ENCODE results near the gene C9orf50. TPM values are rescaled to one million over a fixed set of nuclear protein-coding genes. Genes with fewer than 3 reads are reported as not detected.

Gene C9orf50
- total RNA-seq, 1 donor from 2014 or later, result not detected

- no peak for DNase-seq (ENCODE audit: low read depth)
- TF ChIP-seq CTCF (IDR thresholded peaks at IDR 0.05; ENCODE audit: insufficient read depth, low read length, poor library complexity, severe bottlenecking), result no peak
- H3K4me3 ChIP-seq (ENCODE audit: low read depth, low read length), result no peak overlapping the region
- H3K36me3 ChIP-seq (ENCODE audit: control insufficient read depth, insufficient read depth, low read length), result no peaks in the 10 kb centered on the region
- no peaks in the 10 kb centered on the region for H3K27me3 ChIP-seq (ENCODE audit: control insufficient read depth, insufficient read depth, low read length)
Measured at GRCh38 chr9:129612815-129613519, 7.9 kb downstream of the C9orf50 start.

DNA sequence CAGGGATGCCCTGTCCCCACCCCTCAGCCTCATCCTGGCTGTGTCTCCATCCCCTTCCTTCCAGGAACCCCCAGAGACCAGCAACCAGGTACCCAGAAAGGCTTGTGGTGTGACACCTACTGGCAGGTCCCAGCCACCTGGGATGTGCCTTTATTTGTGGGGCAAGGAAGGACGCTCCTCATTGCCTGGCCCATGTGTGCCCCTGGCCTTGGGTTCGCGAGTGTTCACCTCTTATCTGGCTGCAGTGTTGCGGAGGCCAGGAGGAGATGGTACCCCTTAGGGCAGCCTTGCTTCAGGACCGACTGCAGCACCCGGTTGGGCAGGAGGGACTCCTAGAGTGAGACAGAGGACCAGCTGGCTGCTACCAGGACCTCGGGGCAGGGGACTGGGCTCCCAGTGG, 8.8 kb downstream of the C9orf50 start:
- TF ChIP-seq CTCF (IDR thresholded peaks at IDR 0.05; ENCODE audit: insufficient read depth, low read length, poor library complexity, severe bottlenecking), result no peak
- H3K27me3 ChIP-seq (ENCODE audit: control insufficient read depth, insufficient read depth, low read length), result no peaks in the 10 kb centered on the region
- DNase-seq (ENCODE audit: low read depth), result no peak

GRCh38 chr9:129611307-129611800, 9.5 kb downstream of the C9orf50 start:
- no peak for DNase-seq (ENCODE audit: low read depth)
- no peak for TF ChIP-seq CTCF (IDR thresholded peaks at IDR 0.05; ENCODE audit: insufficient read depth, low read length, poor library complexity, severe bottlenecking)
- Histone ChIP-seq H3K4me3 (ENCODE audit: low read depth, low read length) (no peak overlapping the region), H3K36me3 (ENCODE audit: control insufficient read depth, insufficient read depth, low read length) (no peaks in the 10 kb centered on the region), H3K27me3 (ENCODE audit: control insufficient read depth, insufficient read depth, low read length) (no peaks in the 10 kb centered on the region)

More for the DNA sequence above, 8.8 kb downstream of the C9orf50 start:
- Histone ChIP-seq H3K36me3 (ENCODE audit: control insufficient read depth, insufficient read depth, low read length) (no peaks in the 10 kb centered on the region), H3K4me3 (ENCODE audit: low read depth, low read length) (no peak overlapping the region)

DNA sequence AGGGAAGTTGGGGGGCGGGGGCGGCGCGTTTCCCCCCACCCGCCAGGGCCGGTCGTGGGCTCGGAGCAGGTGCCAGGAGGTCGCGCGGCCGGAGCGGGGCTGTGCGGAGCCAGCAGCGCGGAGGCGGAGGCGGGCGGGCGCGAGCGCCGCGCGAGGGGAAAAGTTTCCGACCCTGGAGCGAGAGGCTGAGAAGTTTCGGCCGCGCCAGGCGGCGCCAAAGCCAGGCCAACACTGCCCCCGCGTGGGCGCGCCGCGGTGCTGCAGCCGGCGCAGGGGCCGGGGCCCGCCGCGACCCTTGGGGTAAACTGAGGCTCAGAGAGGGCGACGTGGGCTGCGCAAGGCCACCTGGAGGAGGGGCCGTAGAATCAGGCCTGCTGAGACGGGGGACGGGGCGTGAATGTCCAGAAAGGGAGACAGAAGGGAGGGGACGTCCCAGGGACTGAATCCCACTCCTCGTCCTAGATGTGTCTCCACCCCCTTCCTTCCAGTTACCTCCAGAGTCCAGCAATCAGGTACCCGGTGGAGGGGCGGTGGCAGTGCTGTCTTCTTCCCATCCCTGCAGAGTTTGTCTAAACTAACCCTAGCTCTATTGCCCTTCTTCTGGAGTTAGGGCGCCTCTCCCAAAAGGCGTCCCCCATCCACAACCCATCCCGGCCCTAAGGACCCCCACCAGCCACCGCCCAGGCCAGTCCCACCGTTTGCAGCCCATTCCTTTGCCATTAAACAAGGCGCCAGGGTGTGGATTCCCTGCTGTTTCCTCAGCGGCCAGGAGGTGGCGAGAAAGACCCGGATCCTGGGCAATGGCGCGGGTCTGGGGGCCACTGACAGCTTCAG, 10.2 kb downstream of the C9orf50 start:
- no peaks in the 10 kb centered on the region for H3K27me3 ChIP-seq (ENCODE audit: control insufficient read depth, insufficient read depth, low read length)
- peak; percentile 86 for TF ChIP-seq CTCF (IDR thresholded peaks at IDR 0.05; ENCODE audit: insufficient read depth, low read length, poor library complexity, severe bottlenecking)
- peak overlapping the region; percentile 47 for H3K4me3 ChIP-seq (ENCODE audit: low read depth, low read length)
- no peak for DNase-seq (ENCODE audit: low read depth)
- no peaks in the 10 kb centered on the region for H3K36me3 ChIP-seq (ENCODE audit: control insufficient read depth, insufficient read depth, low read length)

DNA sequence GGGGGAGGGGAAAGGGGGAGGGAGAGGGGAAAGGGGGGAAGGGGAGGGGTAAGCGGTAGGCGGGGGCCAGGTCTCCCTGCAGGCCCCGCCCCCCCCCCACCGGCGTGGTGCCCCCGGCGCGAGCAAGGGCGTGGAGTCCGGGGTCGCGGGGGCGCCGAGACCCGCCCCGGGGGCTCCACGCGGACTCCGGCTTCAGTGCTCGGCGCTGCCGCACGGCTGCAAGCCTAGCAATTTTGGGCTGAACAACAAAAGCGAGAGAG, 10.8 kb downstream of the C9orf50 start:
- Histone ChIP-seq H3K4me3 (ENCODE audit: low read depth, low read length) (peak overlapping the region; percentile 47), H3K36me3 (ENCODE audit: control insufficient read depth, insufficient read depth, low read length) (no peaks in the 10 kb centered on the region), H3K27me3 (ENCODE audit: control insufficient read depth, insufficient read depth, low read length) (no peaks in the 10 kb centered on the region)
- DNase-seq (ENCODE audit: low read depth), result no peak
- no peak for TF ChIP-seq CTCF (IDR thresholded peaks at IDR 0.05; ENCODE audit: insufficient read depth, low read length, poor library complexity, severe bottlenecking)
